Naive B cell (primary cell): ENCODE measurements around the gene SLC15A3. TPM values are rescaled to one million over a fixed set of nuclear protein-coding genes. Genes with fewer than 3 reads are reported as not detected.
"Not testable (repeated sequence)": the region's sequence is repeated elsewhere in the genome, so short reads cannot be mapped to it uniquely, and the experiment has no call there.

Source experiments
- ATAC-seq, 2 donors: fragments of 150-1000 bp; cut with Tn5 transposase; 2 replicates each; pipeline ENCODE4 v1.10.0; 2021; ENCODE audit warnings: low read depth in 2 of 2, mild to moderate bottlenecking in 2 of 2, moderate library complexity in 2 of 2
- DNase-seq: peaks from one replicate; pipeline ENCODE4 v3.0.0; 2022
- H3K27ac Mint-ChIP-seq, 6 donors: one replicate each; pipeline ENCODE4 v1.8.0; 2020 to 2022; ENCODE audit warnings: mild to moderate bottlenecking in 6 of 6, mixed read lengths in 6 of 6, moderate library complexity in 5 of 6, inconsistent platforms in 2 of 6
- H3K27me3 Mint-ChIP-seq, 3 donors: one replicate each; pipeline ENCODE4 v1.8.0; 2021 to 2022; ENCODE audit warnings: mixed read lengths in 3 of 3, mild to moderate bottlenecking in 1 of 3
- H3K36me3 Mint-ChIP-seq, 2 donors: one replicate each; pipeline ENCODE4 v1.8.0; 2020 to 2022; ENCODE audit warnings: mixed read lengths in 2 of 2, inconsistent platforms in 1 of 2, mild to moderate bottlenecking in 1 of 2
- H3K4me1 Mint-ChIP-seq, 3 donors: one replicate each; pipeline ENCODE4 v1.8.0; 2020 to 2022; ENCODE audit warnings: mixed read lengths in 3 of 3, inconsistent platforms in 1 of 3, mild to moderate bottlenecking in 1 of 3, moderate library complexity in 1 of 3
- H3K4me3 Mint-ChIP-seq, 8 donors: one replicate each; pipeline ENCODE4 v1.8.0; 2020 to 2022; ENCODE audit warnings: mild to moderate bottlenecking in 8 of 8, mixed read lengths in 8 of 8, moderate library complexity in 8 of 8, inconsistent platforms in 2 of 8
- H3K9me3 Mint-ChIP-seq, 7 donors: one replicate each; pipeline ENCODE4 v1.8.0; 2020 to 2022; ENCODE audit warnings: mixed read lengths in 7 of 7, mild to moderate bottlenecking in 5 of 7, inconsistent platforms in 2 of 7, moderate library complexity in 1 of 7
- polyA plus RNA-seq, 6 donors: library from polyadenylated mRNA; unstranded; fragments of 300-500 nt; fragmentation: Illumina TruSeq; gene quantifications; one replicate each; pipeline ENCODE4 v1.2.3, GENCODE V29; 2021; ENCODE audit warnings: low read depth in 6 of 6

The SLC15A3 gene
- polyA plus RNA-seq, 6 donors from 2014 or later, result 7.0 to 18.1 (median 15.9) TPM

DNA sequence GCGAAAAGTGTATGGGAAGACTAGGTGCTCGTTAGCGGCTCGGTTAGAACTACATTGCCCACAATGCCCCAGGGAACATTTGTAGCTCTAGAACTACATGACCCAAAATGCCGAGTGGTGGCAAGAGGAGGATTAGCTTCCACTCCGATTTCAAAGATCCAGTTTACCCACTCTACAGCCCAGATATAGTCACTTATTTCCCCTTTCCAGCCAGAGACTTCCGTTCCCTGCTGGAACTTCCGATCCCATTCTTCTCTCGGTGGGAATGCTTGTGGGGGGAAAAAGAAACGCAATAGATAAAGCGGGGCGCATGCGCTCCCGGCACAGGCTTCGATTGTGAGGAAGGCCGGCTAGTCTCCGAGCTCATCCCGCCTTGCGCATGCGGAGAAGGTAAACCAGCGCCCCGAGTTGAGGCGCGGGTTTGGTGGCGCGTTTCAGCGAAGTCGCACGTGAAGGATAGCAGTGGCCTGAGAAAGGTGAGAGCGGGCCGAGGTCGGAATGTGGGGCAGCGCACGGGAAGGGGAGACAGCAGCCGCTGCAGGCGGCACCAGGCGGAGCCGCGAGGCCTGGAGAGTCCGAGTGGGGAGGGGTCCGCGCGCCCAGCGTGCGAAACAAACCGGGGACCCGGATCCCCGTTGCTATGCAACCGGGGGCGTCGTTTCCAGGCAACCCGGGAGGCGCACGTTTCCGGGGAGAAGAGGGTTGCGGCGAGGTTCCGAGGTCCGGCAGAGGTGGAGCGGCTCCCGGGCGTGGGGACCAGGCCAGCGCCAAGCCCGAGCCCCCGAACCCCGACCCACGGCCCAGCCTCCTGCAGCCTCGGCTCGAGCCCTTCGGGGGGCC is 38.0 kb downstream of the SLC15A3 start, which contains the start of gene TMEM109:
Gene TMEM109, plus strand, starts transcription at position 366 of the 840 bp plus-strand sequence. CDS start 5,536 bp downstream, outside the sequence.
- Mint-ChIP-seq H3K27ac (peak within 1 kb of the TSS; percentile 90 to 99 (median 97)), H3K4me3 (peak within 1 kb of the TSS; percentile 96 to 100 (median 99)), H3K4me1 (peaks cover 51 to 85% (median 69%) of the 10 kb centered on the region in 3 donors), H3K9me3 (peaks cover 0 to 2% (median 0%) of the 10 kb centered on the region in 7 donors), H3K27me3 (no peaks in the 10 kb centered on the region), H3K36me3 (no peaks in the 10 kb centered on the region)
- peak; percentile 57 to 60 for ATAC-seq
- peak; percentile 88 for DNase-seq

DNA sequence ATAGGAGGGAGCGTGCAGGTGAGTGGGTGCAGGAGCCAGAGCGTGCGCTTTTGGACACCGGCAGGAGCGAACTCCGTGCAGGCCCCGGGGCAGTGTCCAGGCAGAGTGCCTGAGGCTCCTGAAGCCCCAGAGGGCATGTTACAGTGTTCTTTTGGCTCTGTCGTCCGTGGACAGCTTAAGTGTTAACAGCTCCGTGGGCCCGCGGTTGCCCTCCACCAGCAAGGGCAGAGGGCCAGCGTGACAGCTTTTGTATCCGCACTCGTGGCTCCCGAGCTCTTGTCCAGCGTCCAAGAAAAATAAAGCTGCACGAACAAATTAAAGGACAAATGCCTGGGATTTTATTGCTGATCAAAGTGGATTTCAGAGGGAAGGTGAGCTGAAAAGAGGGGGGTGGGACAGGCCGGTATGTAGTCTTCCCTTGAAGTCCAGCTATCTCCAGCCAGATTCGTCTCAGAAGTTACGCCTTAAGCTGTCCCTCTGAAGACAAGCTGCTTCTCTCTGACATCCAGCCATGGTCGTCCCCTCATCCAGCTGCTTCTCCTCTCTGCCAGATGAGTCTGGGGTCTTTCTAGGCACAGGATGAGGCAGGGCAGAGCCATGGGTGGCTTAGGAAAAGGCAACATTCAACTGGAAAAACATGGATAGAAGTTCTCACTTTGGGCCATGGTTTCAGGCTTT is 39.0 kb downstream of the SLC15A3 start:
- no peak for ATAC-seq
- Mint-ChIP-seq H3K4me3 (peak overlapping the region in 7 of 8 donors; percentile 96 to 100 (median 99)), H3K9me3 (peaks cover 0 to 2% (median 0%) of the 10 kb centered on the region in 7 donors), H3K27me3 (no peaks in the 10 kb centered on the region), H3K4me1 (peaks cover 61 to 84% (median 71%) of the 10 kb centered on the region in 3 donors), H3K27ac (peak overlapping the region in 2 of 6 donors; percentile 60 to 97), H3K36me3 (no peaks in the 10 kb centered on the region)
- no peak for DNase-seq

DNA sequence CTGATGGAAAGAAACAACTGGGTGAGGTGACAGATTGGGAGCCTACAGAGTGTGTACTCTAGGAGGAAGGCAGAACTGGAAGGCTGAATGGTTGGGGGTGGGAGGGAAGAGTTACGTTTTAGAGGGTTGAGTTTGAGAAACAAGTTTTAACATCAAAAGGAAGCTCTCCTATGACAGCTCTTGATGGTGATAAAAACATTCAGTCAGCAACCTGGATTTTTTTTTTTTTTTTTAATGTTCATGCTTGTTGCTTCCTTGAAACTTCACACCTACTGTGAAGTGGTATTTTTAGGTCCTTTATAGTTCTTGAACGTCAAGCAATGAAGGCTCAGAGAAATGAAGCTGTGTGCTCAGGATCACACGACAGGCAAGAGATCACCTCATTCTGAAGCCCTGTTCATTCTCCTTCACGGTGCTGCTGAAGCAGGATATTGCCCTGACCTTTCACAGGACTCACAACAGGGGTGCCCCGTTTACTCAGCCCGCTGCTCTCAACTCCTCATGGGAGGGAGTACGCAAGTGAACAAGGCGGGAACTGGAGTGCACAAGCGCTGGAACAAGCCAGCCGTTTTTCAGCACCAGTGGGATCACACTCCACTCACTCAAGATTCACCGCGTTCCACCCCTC is 39.6 kb downstream of the SLC15A3 start:
- H3K27me3 Mint-ChIP-seq, result no peaks in the 10 kb centered on the region
- H3K27ac Mint-ChIP-seq, result peak overlapping the region in 3 of 6 donors; percentile 16 to 49 (median 21)
- no peak for DNase-seq
- peak overlapping the region in 6 of 8 donors; percentile 33 to 86 (median 66) for H3K4me3 Mint-ChIP-seq
- peaks cover 0 to 2% (median 0%) of the 10 kb centered on the region in 7 donors for H3K9me3 Mint-ChIP-seq
- no peak for ATAC-seq
- H3K36me3 Mint-ChIP-seq, result no peaks in the 10 kb centered on the region
- peaks cover 68 to 84% (median 77%) of the 10 kb centered on the region in 3 donors for H3K4me1 Mint-ChIP-seq

DNA sequence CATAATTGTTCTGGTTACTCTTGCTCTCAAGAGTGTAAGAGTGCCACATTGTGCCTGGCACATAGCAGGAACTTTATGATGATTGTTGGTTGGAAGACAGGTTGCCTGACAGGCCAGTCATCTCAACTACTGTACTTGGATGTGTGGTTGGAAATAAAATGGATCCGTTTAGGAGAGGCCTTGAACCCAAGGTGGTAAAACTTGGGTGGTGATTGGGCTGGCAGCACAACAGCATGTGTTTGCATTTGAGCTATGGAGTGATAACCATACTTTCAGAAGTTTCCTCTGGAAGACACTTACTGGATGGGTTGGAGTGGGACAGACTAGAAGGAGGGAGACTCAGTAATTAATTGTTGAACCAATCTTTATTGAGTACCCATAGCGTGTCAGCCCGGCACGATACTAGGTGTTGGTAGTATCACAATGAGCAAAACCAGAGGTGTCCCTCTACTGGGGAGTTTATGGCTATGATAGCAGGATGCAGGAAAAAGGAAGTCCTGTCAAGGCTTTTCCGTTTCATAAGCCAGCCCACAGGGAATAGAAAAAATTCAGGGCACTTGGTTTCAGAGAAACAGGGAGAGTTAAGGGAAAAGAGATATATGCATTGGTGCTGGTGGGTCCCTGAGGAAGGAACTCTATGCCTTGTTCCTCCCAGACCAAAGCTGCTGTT is 41.1 kb downstream of the SLC15A3 start:
- peaks cover 58 to 82% (median 75%) of the 10 kb centered on the region in 3 donors for H3K4me1 Mint-ChIP-seq
- peaks cover 0 to 2% (median 0%) of the 10 kb centered on the region in 7 donors for H3K9me3 Mint-ChIP-seq
- H3K36me3 Mint-ChIP-seq, result no peaks in the 10 kb centered on the region
- peak overlapping the region in 6 of 8 donors; percentile 36 to 86 (median 73) for H3K4me3 Mint-ChIP-seq
- no peak for ATAC-seq
- DNase-seq, result no peak
- no peaks in the 10 kb centered on the region for H3K27me3 Mint-ChIP-seq
- peak overlapping the region; percentile 53 to 96 (median 90) for H3K27ac Mint-ChIP-seq

DNA sequence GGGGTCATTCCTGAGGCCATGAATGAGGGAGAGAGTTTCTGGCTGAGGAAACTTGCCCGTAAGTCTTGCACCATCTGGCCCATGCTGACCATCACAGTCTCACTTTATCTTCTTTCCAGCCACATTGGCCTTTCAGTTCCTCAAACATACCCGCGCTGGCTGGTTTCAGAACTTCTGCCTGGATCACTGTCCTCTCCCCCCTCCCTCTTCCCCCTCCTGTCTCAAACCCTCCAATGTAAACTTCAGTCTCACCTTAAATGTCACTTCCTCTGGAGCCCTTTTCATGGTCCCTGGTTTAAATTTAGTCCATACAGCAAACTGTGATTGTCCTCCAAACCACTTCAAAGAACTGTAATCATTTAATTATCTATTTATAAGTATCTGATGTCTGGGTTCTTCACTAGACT is 41.7 kb downstream of the SLC15A3 start:
- H3K27me3 Mint-ChIP-seq, result no peaks in the 10 kb centered on the region
- H3K27ac Mint-ChIP-seq, result peak overlapping the region; percentile 63 to 96 (median 90)
- ATAC-seq (peak; percentile 37 to 38), DNase-seq (peak; percentile 79)
- peaks cover 58 to 82% (median 75%) of the 10 kb centered on the region in 3 donors for H3K4me1 Mint-ChIP-seq
- peak overlapping the region; percentile 24 to 86 (median 63) for H3K4me3 Mint-ChIP-seq
- H3K9me3 Mint-ChIP-seq, result peaks cover 0 to 2% (median 0%) of the 10 kb centered on the region in 7 donors
- H3K36me3 Mint-ChIP-seq, result no peaks in the 10 kb centered on the region

DNA sequence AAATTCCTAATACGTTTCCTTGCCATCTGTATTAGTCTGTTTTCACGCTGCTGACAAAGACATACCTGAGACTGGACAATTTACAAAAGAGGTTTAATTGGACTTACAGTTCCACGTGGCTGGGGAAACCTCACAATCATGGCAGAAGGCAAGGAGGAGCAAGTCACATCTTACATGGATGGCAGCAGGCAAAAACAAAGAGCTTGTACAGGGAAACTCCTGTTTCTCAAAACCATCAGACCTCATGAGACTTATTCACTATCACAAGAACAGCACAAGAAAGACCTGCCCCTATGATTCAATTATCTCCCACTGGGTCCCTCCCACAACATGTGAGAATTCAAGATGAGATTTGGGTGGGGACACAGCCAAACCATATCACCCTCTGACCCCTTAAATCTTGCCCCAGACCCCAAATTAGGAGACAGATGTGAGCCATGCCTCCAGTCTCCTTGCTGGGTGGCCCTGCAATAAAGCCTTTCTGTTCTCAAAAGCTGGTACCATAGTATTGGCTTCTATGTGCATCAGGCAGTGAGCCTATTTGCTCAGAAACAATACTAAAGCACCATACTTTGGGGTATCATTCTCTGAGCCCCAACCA is 42.2 kb downstream of the SLC15A3 start:
- not testable (repeated sequence) for ATAC-seq, H3K36me3 Mint-ChIP-seq, DNase-seq, H3K9me3 Mint-ChIP-seq, H3K27me3 Mint-ChIP-seq
- H3K4me3 Mint-ChIP-seq, result peak overlapping the region in 7 of 8 donors; percentile 29 to 86 (median 71)
- peak overlapping the region; percentile 63 to 96 (median 90) for H3K27ac Mint-ChIP-seq
- H3K4me1 Mint-ChIP-seq, result peaks cover 62 to 83% (median 75%) of the 10 kb centered on the region in 3 donors

DNA sequence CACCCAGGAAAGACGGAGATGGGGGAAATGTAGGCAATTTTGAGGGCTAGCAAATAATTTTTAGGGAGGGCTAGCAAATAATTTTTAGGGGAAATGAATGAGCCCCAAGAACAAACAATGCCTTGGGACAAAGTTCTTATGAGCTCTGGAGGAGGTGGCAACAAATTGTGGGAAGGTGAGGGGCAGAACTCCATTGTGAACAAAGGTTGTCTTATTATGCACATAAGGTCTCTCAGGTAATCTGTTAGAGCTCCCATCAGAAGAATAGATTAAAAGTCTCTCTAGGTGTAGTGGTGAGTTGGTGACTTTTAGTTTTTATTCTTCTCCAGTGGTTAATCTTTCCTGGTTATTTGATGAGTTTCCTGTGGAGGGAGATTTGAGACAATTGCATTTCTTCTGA is 43.2 kb downstream of the SLC15A3 start:
- peaks cover 64 to 91% (median 79%) of the 10 kb centered on the region in 3 donors for H3K4me1 Mint-ChIP-seq

DNA sequence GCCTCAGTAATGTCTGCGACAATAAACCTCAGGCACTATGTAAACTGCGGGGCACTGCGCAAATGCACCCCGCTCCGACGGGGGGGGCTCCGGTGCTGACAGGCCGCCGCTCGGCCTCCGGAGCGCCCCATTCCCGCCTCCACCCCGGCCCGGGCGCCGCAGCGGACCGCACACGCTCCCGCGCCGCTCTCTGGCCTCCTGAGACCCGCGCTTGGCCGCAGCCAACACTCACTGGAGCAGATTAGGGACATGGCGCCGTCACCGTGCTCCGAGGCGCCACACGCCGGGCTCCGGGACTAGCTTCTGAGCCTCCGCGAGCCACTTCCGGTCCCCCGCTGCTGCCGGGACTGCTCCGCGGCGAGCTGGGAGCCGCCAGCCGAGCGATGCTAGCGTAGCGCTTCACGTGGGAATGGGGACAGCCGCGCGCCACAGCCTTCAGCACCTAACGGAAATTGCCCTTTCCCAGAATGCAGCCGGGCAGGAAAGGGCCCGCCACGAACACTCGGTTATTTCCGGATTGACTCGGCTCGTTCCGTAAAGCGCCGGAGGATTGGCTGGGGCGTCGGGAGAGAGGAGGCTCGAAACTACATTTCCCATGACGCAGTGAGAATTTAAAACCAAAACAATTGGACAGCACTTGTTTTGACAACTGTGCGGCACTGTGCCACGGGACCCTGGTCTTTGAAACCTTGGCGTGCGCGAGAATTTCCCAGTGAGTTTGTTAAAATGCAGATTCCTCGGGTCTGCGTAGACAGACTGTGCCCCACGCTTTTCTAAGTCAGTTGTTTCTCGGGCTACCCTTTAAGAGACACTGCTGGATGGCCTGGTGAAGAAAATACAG is 45.6 kb downstream of the SLC15A3 start, which contains the start of gene PRPF19:
Gene PRPF19, minus strand, starts transcription at position 454 of the 841 bp plus-strand sequence. Its CDS starts 203 bp downstream, at position 251.
- ATAC-seq (peak; percentile 86), DNase-seq (peak; percentile 98)
- Mint-ChIP-seq H3K4me3 (peak within 1 kb of the TSS; percentile 91 to 98 (median 95)), H3K9me3 (peaks cover 0 to 2% (median 0%) of the 10 kb centered on the region in 7 donors), H3K27ac (peak within 1 kb of the TSS; percentile 91 to 99 (median 97)), H3K36me3 (peaks cover 4 to 7% of the 10 kb centered on the region in 2 donors), H3K4me1 (peaks cover 62 to 76% (median 76%) of the 10 kb centered on the region in 3 donors), H3K27me3 (no peaks in the 10 kb centered on the region)

More for the DNA sequence above, 43.2 kb downstream of the SLC15A3 start:
- peaks cover 0 to 2% (median 0%) of the 10 kb centered on the region in 7 donors for H3K9me3 Mint-ChIP-seq
- no peaks in the 10 kb centered on the region for H3K27me3 Mint-ChIP-seq
- H3K36me3 Mint-ChIP-seq, result no peaks in the 10 kb centered on the region
- ATAC-seq (no peak), DNase-seq (no peak)
- peak overlapping the region; percentile 6 to 96 (median 64) for H3K27ac Mint-ChIP-seq
- peak overlapping the region in 3 of 8 donors; percentile 16 to 96 (median 46) for H3K4me3 Mint-ChIP-seq

DNA sequence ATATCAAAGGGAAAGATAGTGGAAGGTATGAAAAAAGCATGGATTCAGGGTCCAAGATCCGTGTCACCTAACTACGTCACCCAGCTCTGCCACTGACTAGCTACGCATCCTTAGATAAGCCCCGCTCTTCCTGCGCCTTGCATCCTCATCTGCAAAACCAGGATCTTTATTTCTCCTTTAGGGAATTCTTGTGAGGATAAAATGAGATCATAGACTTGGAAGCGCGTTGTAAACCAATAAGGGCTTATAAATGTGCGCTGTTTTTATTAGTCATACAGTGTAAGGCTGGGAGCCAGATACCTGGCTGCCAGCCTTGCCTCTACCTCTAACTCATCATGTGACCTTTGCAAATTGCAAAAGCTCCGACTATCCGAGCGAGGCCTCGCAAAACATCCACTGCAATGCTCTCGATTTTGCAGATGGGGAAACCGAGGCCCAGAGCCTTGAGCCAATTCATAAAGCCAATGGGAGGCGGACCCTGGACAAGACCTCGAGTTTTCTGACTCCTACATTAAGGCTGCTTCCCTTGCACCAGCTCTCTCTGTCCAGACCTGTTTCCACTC is 46.3 kb downstream of the SLC15A3 start:
- ATAC-seq, result no peak
- Mint-ChIP-seq H3K4me3 (peak overlapping the region; percentile 91 to 98 (median 95)), H3K27me3 (no peaks in the 10 kb centered on the region), H3K36me3 (peaks cover 4 to 7% of the 10 kb centered on the region in 2 donors), H3K9me3 (peaks cover 0 to 2% (median 0%) of the 10 kb centered on the region in 7 donors), H3K27ac (peak overlapping the region; percentile 47 to 93 (median 76)), H3K4me1 (peaks cover 58 to 70% (median 69%) of the 10 kb centered on the region in 3 donors)
- no peak for DNase-seq

DNA sequence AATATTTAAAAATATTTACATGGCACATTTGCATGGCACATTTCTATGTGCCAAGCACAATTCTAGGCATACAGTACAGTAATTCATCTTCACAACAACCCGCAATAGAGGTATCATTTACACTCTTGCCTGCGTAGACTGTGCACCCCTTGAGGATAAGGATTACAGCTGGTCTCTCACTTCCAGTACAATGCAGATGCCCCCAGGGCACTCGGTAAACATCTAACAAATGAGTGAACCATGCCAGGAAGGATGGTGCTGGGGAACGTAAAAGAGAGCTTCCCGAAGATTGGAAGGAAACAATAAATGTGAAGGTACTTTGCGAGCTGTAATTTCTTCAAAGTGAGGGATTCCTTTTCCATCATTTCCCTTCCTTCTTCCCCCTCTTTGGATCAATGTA is 46.9 kb downstream of the SLC15A3 start:
- H3K36me3 Mint-ChIP-seq, result peaks cover 4 to 7% of the 10 kb centered on the region in 2 donors
- DNase-seq (no peak), ATAC-seq (no peak)
- peak overlapping the region; percentile 91 to 98 (median 95) for H3K4me3 Mint-ChIP-seq
- peak overlapping the region; percentile 50 to 93 (median 76) for H3K27ac Mint-ChIP-seq
- H3K4me1 Mint-ChIP-seq, result peaks cover 52 to 64% (median 63%) of the 10 kb centered on the region in 3 donors
- H3K9me3 Mint-ChIP-seq, result peaks cover 0 to 2% (median 0%) of the 10 kb centered on the region in 7 donors
- H3K27me3 Mint-ChIP-seq, result no peaks in the 10 kb centered on the region

DNA sequence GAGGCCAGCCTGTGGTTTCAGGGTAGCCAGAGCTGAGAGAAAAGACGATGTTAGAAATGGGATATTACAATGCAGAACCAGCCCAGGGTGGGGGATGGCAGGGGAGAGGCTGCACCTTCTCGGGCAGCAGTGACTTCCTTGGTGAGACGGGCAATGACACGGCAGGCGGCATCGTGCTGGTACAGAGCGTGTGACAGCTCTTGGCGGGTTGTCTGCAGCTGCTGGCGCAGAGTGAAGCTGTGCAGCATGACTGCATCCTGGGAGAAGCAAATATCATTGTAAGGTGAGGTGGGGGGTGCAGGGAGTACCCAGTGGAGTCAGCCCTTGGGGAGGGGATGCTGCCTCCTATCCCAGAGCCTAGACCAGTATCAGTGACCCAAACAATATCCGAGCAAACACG is 49.4 kb downstream of the SLC15A3 start:
- Mint-ChIP-seq H3K36me3 (peaks cover 13 to 18% of the 10 kb centered on the region in 2 donors), H3K27me3 (no peaks in the 10 kb centered on the region), H3K27ac (no peak overlapping the region), H3K4me1 (peaks cover 36 to 46% (median 45%) of the 10 kb centered on the region in 3 donors), H3K9me3 (no peaks in the 10 kb centered on the region), H3K4me3 (peak overlapping the region in 1 of 8 donors; percentile 47)
- DNase-seq, result no peak
- no peak for ATAC-seq
